Measurements from ENCODE around the gene ARHGAP24.
"Not testable (repeated sequence)": the region's sequence is repeated elsewhere in the genome, so short reads cannot be mapped to it uniquely, and the experiment has no call there.

Gene ARHGAP24

DNA sequence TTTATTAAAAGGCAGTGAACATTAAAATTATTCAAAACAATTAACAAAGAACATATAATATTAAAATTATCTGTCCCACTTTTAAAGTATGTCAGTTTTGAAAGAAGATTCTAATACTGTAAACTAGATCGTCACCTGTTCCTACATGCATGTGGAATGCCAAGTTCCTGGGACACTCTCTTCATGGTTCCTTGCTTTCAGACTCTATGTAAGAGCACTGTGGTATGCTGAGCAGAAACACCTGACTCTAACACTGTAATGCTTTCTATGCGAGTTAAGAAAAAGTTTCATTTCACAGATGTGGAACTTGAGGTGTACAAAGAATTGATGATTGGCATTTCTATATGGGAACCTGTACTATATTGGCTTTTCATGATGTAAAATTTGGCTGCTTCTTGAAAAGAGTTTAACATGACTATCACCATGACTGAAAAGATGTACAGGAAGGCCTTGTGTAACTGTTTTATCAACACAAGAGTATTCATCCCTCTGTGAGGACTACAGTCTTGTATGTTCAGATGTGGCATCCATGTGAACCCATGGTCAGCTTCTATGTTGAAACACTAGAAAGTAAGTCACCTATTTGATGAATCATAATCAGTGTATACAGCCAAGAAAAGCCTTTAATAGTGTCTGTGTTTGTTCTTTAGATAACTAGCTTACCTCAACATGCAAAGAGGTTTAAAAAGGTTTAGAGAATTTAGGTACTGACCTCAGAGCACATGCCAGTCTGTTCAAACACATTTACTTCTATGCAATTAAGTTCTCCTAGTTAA is 354.5 kb downstream of the ARHGAP24 start:
- intact Hi-C loops (cut with DNase I) = no loop called here
- DNase-seq = no peak

GRCh38 chr4:85831647-85832046 is 356.7 kb downstream of the ARHGAP24 start:
- no peak for DNase-seq
- intact Hi-C loops (cut with DNase I) = no loop called here

DNA sequence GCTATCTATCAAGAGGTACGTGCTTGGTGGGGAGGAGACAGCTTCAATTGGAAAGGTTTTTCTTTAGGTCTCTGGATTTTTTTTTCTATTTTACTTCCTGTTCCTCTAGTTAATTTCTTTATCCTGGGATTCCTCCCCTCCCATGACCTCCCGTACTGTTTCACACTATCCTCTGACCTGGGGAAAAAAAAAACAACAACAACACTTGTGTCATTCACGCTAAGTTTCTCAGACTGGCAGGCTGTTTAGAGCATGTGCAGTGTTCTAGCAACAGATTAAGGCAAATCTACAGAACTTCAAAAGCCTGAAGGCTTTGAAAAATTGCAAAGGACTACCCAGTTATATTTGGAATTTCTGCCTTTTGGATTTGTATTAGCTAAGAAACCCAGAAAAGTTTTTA is 358.4 kb downstream of the ARHGAP24 start:
- intact Hi-C loops (cut with DNase I) = no loop called here
- no peak for DNase-seq

GRCh38 chr4:85834934-85835333 is 360.0 kb downstream of the ARHGAP24 start:
- intact Hi-C loops (cut with DNase I) = no loop called here
- no peak for DNase-seq

DNA sequence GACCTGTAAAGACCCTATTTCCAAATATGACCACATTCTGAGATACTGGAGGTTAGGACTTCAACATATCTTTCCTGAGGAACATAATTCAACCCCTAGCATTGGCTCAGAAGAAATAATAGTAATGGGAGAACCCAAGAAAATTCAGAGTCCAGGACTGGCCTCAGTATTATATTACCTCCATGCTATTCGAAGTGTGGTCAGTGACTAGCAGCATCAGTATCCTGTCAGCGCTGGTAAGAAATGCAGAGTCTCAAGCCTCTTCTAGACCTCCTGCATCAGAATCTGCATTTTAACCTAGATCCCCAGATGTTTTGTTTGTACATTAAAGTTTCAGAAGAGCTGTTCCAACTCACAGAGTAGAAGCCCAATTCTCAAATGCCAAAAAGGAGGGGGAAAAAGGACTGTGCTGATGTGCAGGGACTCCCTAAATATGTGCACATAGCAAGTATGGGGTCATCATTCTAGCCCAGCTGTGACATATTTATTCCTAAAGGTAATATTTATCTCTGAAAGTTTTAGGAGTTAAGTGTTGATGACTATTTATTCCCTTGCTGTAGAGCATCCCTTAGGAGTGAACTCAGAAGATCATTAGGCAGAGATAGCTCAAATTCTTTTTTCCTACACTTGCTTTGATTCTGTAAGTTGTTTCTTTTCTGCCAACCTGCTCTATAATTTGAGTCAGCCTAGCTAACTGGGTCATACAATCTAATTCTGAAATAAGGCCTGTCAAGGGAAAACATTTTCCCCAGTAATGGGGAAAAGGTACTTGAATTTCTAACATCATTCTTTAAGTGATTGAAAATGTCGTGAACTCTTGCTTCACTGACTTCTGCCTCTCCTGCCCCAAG is 361.9 kb downstream of the ARHGAP24 start:
- DNase-seq = no peak
- intact Hi-C loops (cut with DNase I) = no loop called here

DNA sequence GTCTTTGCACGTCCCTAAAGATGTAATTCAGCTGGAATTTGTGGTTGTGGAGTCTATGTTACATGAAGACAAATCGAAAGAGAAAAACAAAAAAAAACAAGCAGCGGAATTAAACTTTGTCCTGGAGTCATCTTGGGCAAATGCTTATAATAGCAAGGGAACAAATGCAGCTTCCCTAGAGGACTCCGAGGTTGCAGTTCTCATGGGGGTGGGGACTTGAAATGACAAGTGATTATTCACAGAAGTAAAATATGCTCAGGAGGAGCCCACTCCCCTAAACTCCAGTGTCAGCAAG is 362.4 kb downstream of the ARHGAP24 start:
- intact Hi-C loops (cut with DNase I) = no loop called here
- no peak for DNase-seq

DNA sequence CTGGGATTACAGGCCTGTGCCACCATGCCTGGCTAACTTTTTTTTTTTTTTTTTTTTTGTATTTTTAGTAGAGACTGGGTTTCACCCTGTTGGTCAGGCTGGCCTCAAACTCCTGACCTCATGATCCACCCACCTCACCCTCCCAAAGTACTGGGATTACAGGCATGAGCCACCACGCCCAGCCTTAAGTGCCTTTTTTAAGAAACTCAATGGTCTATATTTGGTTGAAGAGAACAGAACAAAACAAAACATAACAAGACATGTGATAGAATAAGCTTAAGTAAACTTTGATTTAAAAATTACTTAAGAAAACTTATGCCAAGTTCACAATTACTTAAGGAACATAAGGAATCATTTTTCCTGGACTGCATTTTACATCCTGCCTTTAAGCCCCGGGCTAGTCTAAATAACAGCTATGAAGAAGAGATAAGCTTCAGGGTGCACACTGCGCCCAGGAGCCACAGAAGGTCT is 365.1 kb downstream of the ARHGAP24 start:
- intact Hi-C loops (cut with DNase I) = not testable (repeated sequence)

DNA sequence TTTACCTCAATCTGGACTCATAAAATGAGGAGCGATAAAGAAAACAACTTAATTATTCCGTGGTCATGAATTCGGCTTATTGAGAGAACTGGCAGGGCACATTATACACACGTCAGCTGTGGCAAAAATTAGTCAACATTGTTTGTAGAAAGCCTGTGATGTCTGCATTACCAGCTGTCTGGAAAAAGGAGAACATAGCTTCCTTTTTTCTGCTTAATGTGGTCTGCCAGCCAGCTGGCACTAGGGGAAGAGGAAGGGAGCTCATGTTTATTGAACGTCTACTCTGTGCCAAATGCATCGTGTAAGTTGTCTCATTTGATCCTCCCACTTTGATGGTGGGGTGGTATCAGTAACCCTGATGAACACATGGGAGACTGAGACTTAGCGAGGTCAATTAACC is 367.6 kb downstream of the ARHGAP24 start:
- DNase-seq = peak in 6 of 10 donors; percentile 12 to 81 (median 37)
- intact Hi-C loops (cut with DNase I) = no loop called here

More for the DNA sequence above, 365.1 kb downstream of the ARHGAP24 start:
- not testable (repeated sequence) for DNase-seq

DNA sequence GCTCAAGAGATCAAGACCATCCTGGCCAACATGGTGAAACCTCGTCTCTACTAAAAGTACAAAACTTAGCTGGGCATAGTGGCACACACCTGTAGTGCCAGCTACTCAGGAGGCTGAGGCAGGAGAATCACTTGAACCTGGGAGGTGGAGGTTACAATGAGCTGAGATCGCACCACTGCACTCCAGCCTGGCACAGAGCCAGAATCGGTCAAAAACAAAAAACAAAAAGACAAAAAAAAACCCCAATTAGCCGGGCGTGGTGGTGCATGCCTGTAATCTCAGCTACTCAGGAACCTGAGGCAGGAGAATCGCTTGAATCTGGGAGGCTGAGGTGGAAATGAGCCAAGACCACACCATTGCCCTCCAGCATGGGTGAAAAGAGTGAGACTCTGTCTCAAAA is 378.8 kb downstream of the ARHGAP24 start:
- DNase-seq; intact Hi-C loops (cut with DNase I): not testable (repeated sequence)

DNA sequence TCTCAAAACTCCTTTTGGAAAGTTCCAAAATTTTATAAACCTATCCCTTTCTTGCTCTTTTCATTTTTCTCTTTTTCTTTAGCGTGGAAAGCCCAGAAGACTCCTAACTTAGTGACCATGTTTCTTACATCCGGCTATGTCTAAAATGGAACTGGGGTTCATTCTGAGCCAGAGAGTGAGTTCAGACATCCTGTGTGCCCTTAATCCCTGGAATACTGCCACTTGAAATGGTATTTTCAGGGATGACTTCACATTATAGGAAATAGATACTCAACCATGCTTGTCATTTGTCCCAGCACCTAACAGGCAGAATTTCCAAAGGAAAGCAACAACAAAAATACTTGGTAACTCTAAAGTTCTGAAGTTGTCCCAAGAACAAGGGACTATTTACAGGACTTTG is 379.6 kb downstream of the ARHGAP24 start:
- no peak for DNase-seq
- intact Hi-C loops (cut with DNase I) = no loop called here

DNA sequence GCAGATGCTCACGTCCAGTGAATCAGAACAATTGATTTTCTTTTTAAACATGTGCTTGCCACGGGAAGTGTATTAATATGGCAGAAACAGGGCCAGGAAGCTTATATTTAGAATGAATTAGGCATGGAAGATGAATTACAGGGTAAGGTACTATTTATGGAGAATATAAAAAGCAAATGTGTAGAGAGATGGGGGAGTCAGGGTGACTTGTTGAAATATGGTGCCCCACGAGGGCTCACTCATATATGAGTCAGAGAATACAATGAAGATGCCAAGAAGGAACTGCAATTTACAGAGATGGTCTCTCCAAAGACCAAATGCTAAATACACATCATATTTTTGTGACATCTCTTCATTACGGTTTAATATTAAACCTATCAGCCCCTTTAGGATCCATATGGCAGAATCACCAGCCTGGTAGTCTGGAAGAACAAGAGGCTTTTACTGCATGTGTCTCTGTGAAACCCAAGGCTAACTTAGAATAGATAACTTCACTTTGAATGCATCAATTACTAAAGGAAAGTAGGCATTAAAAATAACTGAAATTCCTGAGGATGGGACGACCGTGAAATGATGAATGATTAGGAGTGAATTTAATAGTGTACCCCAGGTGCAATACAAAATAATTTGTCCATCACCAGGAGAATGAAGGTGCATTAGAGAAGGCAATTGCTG is 385.3 kb downstream of the ARHGAP24 start:
- DNase-seq = no peak
- intact Hi-C loops (cut with DNase I) = no loop called here

DNA sequence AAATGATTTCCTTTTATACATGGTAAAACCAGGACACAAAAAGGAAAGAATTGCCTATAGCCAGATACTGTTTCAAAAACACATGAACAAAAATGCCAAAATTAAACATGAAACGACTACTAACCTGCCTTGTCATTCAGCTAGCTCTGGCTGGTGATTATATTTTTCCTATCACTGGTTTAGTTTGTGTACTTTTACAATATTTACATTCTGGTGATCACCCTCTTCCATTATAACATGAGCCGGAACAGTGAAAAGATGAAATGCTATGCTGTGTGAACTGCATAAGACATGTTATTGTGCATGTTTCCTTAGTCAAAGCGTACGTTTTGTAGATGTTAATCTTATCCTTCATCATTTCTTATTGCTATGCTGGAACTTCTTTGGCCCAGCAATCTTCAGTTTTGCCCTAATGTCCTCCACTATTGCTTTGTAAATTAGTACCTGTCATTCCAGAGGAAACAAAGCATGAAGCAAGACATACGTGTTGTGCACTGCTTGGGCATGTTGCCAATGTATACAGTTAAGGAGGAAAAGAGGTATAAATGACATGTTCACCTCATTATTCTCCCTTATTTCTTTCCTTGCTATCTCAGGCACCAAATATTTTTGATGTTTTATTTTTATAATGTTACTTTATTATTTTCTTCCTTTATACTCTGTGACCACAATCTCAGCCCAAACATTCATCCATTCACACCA is 386.3 kb downstream of the ARHGAP24 start:
- intact Hi-C loops (cut with DNase I) = no loop called here
- no peak for DNase-seq

- DNase-seq = no peak
- intact Hi-C loops (cut with DNase I) = no loop called here
Observed at GRCh38 chr4:85862896-85863295, 387.9 kb downstream of the ARHGAP24 start.

DNA sequence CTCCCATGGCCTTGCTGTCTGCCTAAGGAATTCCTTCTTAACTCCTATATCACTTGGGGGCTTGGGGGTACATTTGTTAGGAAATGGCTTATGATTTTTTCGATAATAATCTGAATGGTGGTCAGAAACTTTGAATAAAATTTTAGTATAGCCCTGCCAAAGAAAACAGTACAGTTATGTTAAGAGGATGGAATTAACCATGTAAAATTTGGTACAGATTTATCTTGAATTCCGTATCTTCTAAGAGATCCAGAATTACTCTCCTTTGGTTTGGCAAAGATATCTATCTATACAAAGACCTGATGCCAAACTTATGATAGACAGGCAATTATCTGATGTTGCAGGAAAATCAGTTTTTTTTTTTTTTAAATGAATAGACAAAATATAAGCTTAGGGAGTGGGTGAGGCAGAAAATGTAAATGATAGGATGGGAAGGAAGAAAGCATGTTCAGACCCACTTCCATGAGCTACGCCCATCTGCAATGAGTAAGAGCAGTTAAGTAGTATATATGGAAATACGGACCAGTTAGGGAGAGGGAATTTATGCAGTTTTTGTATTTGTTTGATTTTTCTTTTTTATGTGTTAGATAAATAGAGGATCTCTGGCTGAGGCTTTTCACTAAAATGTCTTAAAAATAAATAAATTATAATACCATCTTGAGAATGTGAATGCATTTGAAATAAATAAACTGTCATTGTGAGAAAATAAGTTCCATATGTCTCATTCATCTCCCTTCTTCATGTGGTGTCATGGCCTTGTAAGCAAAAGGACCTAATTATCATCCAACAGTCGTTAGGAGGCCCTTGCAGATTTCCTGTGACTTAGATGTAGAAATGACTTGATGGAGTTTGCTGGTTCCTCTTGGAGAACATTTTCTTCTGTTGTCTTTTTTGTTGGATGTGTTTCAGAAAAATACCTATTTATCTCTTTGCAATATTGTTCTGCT is 389.6 kb downstream of the ARHGAP24 start:
- intact Hi-C loops (cut with DNase I) = no loop called here
- no peak for DNase-seq

GRCh38 chr4:85865256-85865655 is 390.3 kb downstream of the ARHGAP24 start:
- intact Hi-C loops (cut with DNase I) = no loop called here
- DNase-seq = no peak

DNA sequence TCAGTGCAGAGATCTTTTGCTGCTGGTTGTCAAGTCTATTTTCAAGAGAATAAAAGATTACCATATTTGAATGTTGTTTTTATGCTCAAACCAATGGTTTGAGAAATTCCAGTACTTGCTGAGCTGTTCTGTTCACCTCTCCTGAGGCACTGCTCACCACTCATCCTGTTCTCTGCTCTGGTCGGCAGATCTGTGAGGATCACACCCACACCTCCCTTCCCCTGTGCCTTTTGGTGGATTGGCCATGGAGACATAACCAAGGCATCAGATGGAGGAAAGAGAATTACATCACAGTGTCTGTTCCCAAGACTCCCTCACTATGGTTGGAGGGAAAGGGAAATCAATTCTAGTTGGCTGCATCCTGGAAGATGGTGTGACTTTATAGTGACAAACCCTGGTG is 391.6 kb downstream of the ARHGAP24 start:
- peak in 1 of 10 donors; percentile 44 for DNase-seq
- intact Hi-C loops (cut with DNase I) = no loop called here

GRCh38 chr4:85867271-85867670 is 392.3 kb downstream of the ARHGAP24 start:
- no peak for DNase-seq
- intact Hi-C loops (cut with DNase I) = no loop called here

DNA sequence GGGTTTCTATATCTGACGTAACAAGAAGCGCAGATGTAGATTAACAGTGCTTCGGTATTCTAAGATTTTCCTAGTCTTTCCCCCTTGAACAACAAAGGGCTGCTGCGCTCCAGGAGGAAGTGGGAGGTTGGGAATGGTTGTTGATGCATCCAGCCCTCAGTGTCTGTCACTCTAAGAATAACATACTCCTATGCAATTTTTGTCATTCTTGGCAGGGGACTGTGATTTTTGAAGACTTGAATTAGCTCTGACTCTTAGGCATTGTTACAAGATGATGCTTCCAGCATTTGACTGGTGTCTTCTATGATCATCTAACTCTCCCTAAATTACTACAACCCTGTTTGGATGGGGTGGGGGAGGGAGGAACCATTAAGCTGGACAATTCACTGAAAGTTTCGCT is 394.2 kb downstream of the ARHGAP24 start:
- no peak for DNase-seq
- intact Hi-C loops (cut with DNase I) = no loop called here

DNA sequence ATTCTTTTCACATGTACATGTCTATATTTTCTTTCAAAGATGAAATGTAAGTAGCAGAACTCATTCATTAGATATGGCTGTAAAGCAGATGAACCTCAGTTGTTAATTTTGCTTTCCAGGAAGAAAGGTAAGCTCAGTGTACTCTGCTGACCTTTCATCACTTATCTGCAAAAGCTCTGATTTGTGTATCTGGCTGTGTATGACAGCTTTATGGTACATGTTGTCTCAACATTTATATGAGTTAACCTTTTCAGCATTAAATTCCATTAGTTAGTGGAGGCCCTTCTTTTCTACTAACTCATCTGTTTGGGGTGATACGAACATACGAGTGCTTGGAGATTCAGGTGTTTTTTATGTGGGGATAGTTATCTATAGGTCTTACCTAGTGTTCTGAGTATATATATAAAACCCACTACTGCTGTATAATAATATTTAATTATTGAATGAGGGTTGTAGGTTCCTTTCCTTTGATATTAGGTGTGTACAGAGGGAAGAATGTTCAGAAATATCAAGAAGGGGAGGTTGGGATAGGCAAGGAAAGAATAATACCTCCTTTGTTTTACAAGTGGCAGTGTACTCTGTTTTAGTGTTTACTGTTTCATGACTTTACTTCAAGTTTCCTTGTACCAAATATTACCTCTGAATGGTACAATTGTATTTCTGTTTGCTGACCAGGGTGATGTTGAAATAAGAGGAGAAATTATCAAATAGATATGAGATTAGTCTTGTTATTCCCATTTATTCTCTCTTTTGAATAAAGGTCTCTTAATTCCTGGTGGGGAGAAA is 395.5 kb downstream of the ARHGAP24 start:
- no peak for DNase-seq
- intact Hi-C loops (cut with DNase I) = no loop called here
